Keratinocyte (primary cell): ENCODE results near the gene GRK4. TPM values are rescaled to one million over a fixed set of nuclear protein-coding genes. Genes with fewer than 3 reads are reported as not detected.

Experiments used
- DNase-seq: peaks from one replicate; pipeline ENCODE4 v3.0.0-alpha.2; 2011; ENCODE audit warnings: low read depth, missing footprints, low spot score
- FAIRE-seq: peaks from 2 replicates; lab custom pipeline; 2011; peaks lifted over from hg19 to GRCh38; lab: Jason Lieb, UNC
- H2AFZ ChIP-seq: 2 replicates; pipeline ENCODE4 v1.6.0; 2012; ENCODE audit warnings: low read length, control low read depth, inconsistent platforms; ENCODE audit not compliant: control insufficient read depth
- H3K27ac ChIP-seq: 2 replicates; pipeline ENCODE4 v1.5.1; 2011; ENCODE audit warnings: low read length; ENCODE audit not compliant: control insufficient read depth, insufficient read depth
- H3K27me3 ChIP-seq: 3 replicates; pipeline ENCODE4 v1.6.0; 2011; ENCODE audit warnings: low read length; ENCODE audit not compliant: control insufficient read depth, insufficient read depth; ENCODE audit errors: extremely low read depth
- H3K36me3 ChIP-seq, 2 experiments: 2 replicates in 1 of 2; 3 replicates in 1 of 2; pipeline ENCODE4 v1.5.1; 2011; ENCODE audit warnings: low read length in 2 of 2, mild to moderate bottlenecking in 1 of 2; ENCODE audit not compliant: control insufficient read depth in 2 of 2, insufficient read depth in 2 of 2; ENCODE audit errors: extremely low read depth in 1 of 2
- H3K4me1 ChIP-seq: 3 replicates; pipeline ENCODE4 v1.5.1; 2011; ENCODE audit warnings: low read length; ENCODE audit not compliant: control insufficient read depth, insufficient read depth; ENCODE audit errors: extremely low read depth
- H3K4me2 ChIP-seq: 3 replicates; pipeline ENCODE4 v1.6.0; 2011; ENCODE audit warnings: low read depth, low read length; ENCODE audit not compliant: control insufficient read depth, insufficient read depth; ENCODE audit errors: extremely low read depth
- H3K4me3 ChIP-seq, 3 experiments: fragments of 200-600 bp in 1 of 3; sonication (generic) in 1 of 3; 2 replicates in 2 of 3; 3 replicates in 1 of 3; pipeline ENCODE4 v1.5.1; 2011 to 2016; ENCODE audit warnings: low read length in 3 of 3, mild to moderate bottlenecking in 3 of 3, control low read depth in 2 of 3, inconsistent platforms in 1 of 3, low read depth in 1 of 3, mixed read lengths in 1 of 3, mixed run types in 1 of 3, moderate library complexity in 1 of 3; ENCODE audit not compliant: control insufficient read depth in 2 of 3, insufficient read depth in 2 of 3; ENCODE audit errors: extremely low read depth in 1 of 3
- H3K79me2 ChIP-seq: 2 replicates; pipeline ENCODE4 v1.6.0; 2012; ENCODE audit warnings: low read length; ENCODE audit not compliant: control insufficient read depth, insufficient read depth
- H3K9ac ChIP-seq: 3 replicates; pipeline ENCODE4 v1.6.0; 2011; ENCODE audit warnings: low read length; ENCODE audit not compliant: control insufficient read depth, insufficient read depth; ENCODE audit errors: extremely low read depth
- H3K9me1 ChIP-seq: 3 replicates; pipeline ENCODE4 v1.6.0; 2011; ENCODE audit warnings: low read length; ENCODE audit not compliant: control insufficient read depth, insufficient read depth; ENCODE audit errors: extremely low read depth
- H3K9me3 ChIP-seq: 2 replicates; pipeline ENCODE4 v1.5.1; 2012; ENCODE audit warnings: low read depth, low read length; ENCODE audit not compliant: control insufficient read depth
- H4K20me1 ChIP-seq: 3 replicates; pipeline ENCODE4 v1.6.0; 2011; ENCODE audit warnings: low read length; ENCODE audit not compliant: control insufficient read depth, insufficient read depth; ENCODE audit errors: extremely low read depth
- CTCF ChIP-seq, 3 experiments: IDR thresholded peaks in 1 of 3; conservative IDR thresholded peaks in 1 of 3; optimal IDR thresholded peaks in 1 of 3; 2 replicates in 2 of 3; 3 replicates in 1 of 3; pipeline versions ENCODE3 to v1.5.1; 2011; ENCODE audit warnings: low read length in 3 of 3, mild to moderate bottlenecking in 3 of 3, moderate library complexity in 2 of 3, control low read depth in 1 of 3, inconsistent platforms in 1 of 3; ENCODE audit not compliant: insufficient read depth in 2 of 3; ENCODE audit errors: extremely low read depth in 1 of 3
- EZH2 ChIP-seq: IDR thresholded peaks from one replicate; pipeline ENCODE4 v1.6.1; 2012; ENCODE audit warnings: inconsistent platforms, mild to moderate bottlenecking, low read length, moderate library complexity
- dilution Hi-C: fragments of 300-500 bp; cut with MboI; formaldehyde crosslinking; loops from one replicate; pipeline ENCODE4 v1.7.0; 2020; ENCODE audit warnings: low sequenced_read_pairs; ENCODE audit not compliant: extremely low pct_ligation_motif_present
- polyA plus RNA-seq, 5 experiments: library from polyadenylated mRNA; depleted of rRNA in 3 of 5; stranded (reverse) in 3 of 5; stranded (forward) in 1 of 5; unstranded in 1 of 5; fragments of >200 nt; gene quantifications; 1 replicate in 1 of 5; 2 replicates in 3 of 5; 3 replicates in 1 of 5; pipeline versions ENCODE4 v1.2.1 to v1.2.3, GENCODE V29; 2011 to 2012; ENCODE audit warnings: missing spikeins in 2 of 5, low read depth in 1 of 5, low replicate concordance in 1 of 5

The GRK4 gene
- polyA plus RNA-seq, 1 donor (not counting 4 experiments of a cell fraction or from before 2014, with no cell fraction given): 4.3 TPM

GRCh38 chr4:2936773-2937145 lies 26.6 kb upstream of the GRK4 start:
- Histone ChIP-seq H3K9me3 (no peaks in the 10 kb centered on the region), H3K9ac (peak overlapping the region; percentile 100), H3K27me3 (no peaks in the 10 kb centered on the region), H2AFZ (no peak overlapping the region), H3K4me2 (peak overlapping the region; percentile 87), H3K79me2 (peaks cover 40% of the 10 kb centered on the region), H3K4me3 (peak overlapping the region; percentile 91 to 97 (median 94)), H3K27ac (peak overlapping the region; percentile 98), H3K4me1 (peaks cover 32% of the 10 kb centered on the region), H3K9me1 (no peaks in the 10 kb centered on the region), H3K36me3 (peaks cover 25 to 50% of the 10 kb centered on the region in 2 experiments), H4K20me1 (peaks cover 19% of the 10 kb centered on the region)
- FAIRE-seq: no peak
- dilution Hi-C loops: no loop called here
- DNase-seq: peak; percentile 74
- TF ChIP-seq CTCF (optimal IDR thresholded peaks at IDR 0.05 in 1 of 3, IDR thresholded peaks at IDR 0.05 in 1 of 3, conservative IDR thresholded peaks at IDR 0.05 in 1 of 3; ENCODE audit: extremely low read depth in 1 of 3, insufficient read depth in 2 of 3, low read length in 3 of 3): no peak
- no peak for TF ChIP-seq EZH2

GRCh38 chr4:2937146-2937857 lies 26.1 kb upstream of the GRK4 start:
- peaks cover 21% of the 10 kb centered on the region for H4K20me1 ChIP-seq
- dilution Hi-C loops: no loop called here
- peak overlapping the region; percentile 98 for H3K27ac ChIP-seq
- peaks cover 34% of the 10 kb centered on the region for H3K79me2 ChIP-seq
- FAIRE-seq (peak; percentile 96), DNase-seq (peak; percentile 94)
- peaks cover 25 to 55% of the 10 kb centered on the region in 2 experiments for H3K36me3 ChIP-seq
- H3K4me1 ChIP-seq: peaks cover 32% of the 10 kb centered on the region
- H3K4me2 ChIP-seq: peak overlapping the region; percentile 87
- no peaks in the 10 kb centered on the region for H3K27me3 ChIP-seq
- H3K4me3 ChIP-seq: peak overlapping the region; percentile 12 to 91 (median 54)
- peak overlapping the region; percentile 68 for H2AFZ ChIP-seq
- H3K9me3 ChIP-seq: no peaks in the 10 kb centered on the region
- no peaks in the 10 kb centered on the region for H3K9me1 ChIP-seq
- H3K9ac ChIP-seq: peak overlapping the region; percentile 100
- TF ChIP-seq EZH2: no peak
- TF ChIP-seq CTCF (optimal IDR thresholded peaks at IDR 0.05 in 1 of 3, IDR thresholded peaks at IDR 0.05 in 1 of 3, conservative IDR thresholded peaks at IDR 0.05 in 1 of 3; ENCODE audit: extremely low read depth in 1 of 3, insufficient read depth in 2 of 3, low read length in 3 of 3): no peak
